Measurements from ENCODE around the gene ADAMTS10. TPM values are rescaled to one million over a fixed set of nuclear protein-coding genes. Genes with fewer than 3 reads are reported as not detected.
"Not testable (repeated sequence)": the region's sequence is repeated elsewhere in the genome, so short reads cannot be mapped to it uniquely, and the experiment has no call there.

ADAMTS10 gene
- polyA plus RNA-seq, 1 experiment, result 6.4 TPM

GRCh38 chr19:8561075-8561764 is 49.3 kb downstream of the ADAMTS10 start:
- DNase-seq (ENCODE audit: low read depth, low spot score), result no peak
- no peak overlapping the region for H3K27ac ChIP-seq (ENCODE audit: low read depth, low read length)
- H3K9me3 ChIP-seq (ENCODE audit: control insufficient read depth, insufficient read depth, low read length), result no peaks in the 10 kb centered on the region
- POLR2A ChIA-PET, result no interaction called here
- no peak overlapping the region for H3K4me3 ChIP-seq (ENCODE audit: low read depth, low read length)
- TF ChIP-seq CTCF (IDR thresholded peaks at IDR 0.05; ENCODE audit: low read depth, low read length), result no peak
- CTCF ChIA-PET, result no interaction called here
- peaks cover 3% of the 10 kb centered on the region for H3K27me3 ChIP-seq (ENCODE audit: control insufficient read depth, insufficient read depth, low read length)

GRCh38 chr19:8558325-8558724 is 52.2 kb downstream of the ADAMTS10 start:
- POLR2A ChIA-PET, result no interaction called here
- no peaks in the 10 kb centered on the region for H3K9me3 ChIP-seq (ENCODE audit: control insufficient read depth, insufficient read depth, low read length)

GRCh38 chr19:8557642-8558238 is 52.8 kb downstream of the ADAMTS10 start:
- CTCF ChIA-PET, result interaction anchor here (1.5 to 2.3 kb wide), 2 partner anchors 20 to 22 kb away, joined by 3 to 23 read pairs; partner anchors contain the start of gene MYO1F
- POLR2A ChIA-PET, result no interaction called here

More at GRCh38 chr19:8558325-8558724, 52.2 kb downstream of the ADAMTS10 start:
- no peak for TF ChIP-seq CTCF (IDR thresholded peaks at IDR 0.05; ENCODE audit: low read depth, low read length)
- Histone ChIP-seq H3K27me3 (ENCODE audit: control insufficient read depth, insufficient read depth, low read length) (peaks cover 3% of the 10 kb centered on the region), H3K4me3 (ENCODE audit: low read depth, low read length) (no peak overlapping the region), H3K27ac (ENCODE audit: low read depth, low read length) (no peak overlapping the region)
- CTCF ChIA-PET, result interaction anchor here (1.5 to 2.3 kb wide), 2 partner anchors 20 to 22 kb away, joined by 3 to 23 read pairs; partner anchors contain the start of gene MYO1F
- no peak for DNase-seq (ENCODE audit: low read depth, low spot score)

GRCh38 chr19:8553729-8554128 is 56.8 kb downstream of the ADAMTS10 start:
- H3K27ac ChIP-seq (ENCODE audit: low read depth, low read length); DNase-seq (ENCODE audit: low read depth, low spot score); H3K27me3 ChIP-seq (ENCODE audit: control insufficient read depth, insufficient read depth, low read length); H3K4me3 ChIP-seq (ENCODE audit: low read depth, low read length); H3K9me3 ChIP-seq (ENCODE audit: control insufficient read depth, insufficient read depth, low read length): not testable (repeated sequence)
- ChIA-PET CTCF (interaction anchor here (0.6 kb wide), 1 partner anchor 27 kb away, joined by 4 read pairs; no protein-coding TSS in a partner anchor), POLR2A (interaction anchor here (1.0 kb wide), 1 partner anchor 26 kb away, joined by 4 read pairs; no protein-coding TSS in a partner anchor)

More at GRCh38 chr19:8557642-8558238, 52.8 kb downstream of the ADAMTS10 start:
- Histone ChIP-seq H3K9me3 (ENCODE audit: control insufficient read depth, insufficient read depth, low read length) (no peaks in the 10 kb centered on the region), H3K4me3 (ENCODE audit: low read depth, low read length) (no peak overlapping the region), H3K27me3 (ENCODE audit: control insufficient read depth, insufficient read depth, low read length) (peaks cover 3% of the 10 kb centered on the region), H3K27ac (ENCODE audit: low read depth, low read length) (no peak overlapping the region)
- TF ChIP-seq CTCF (IDR thresholded peaks at IDR 0.05; ENCODE audit: low read depth, low read length), result no peak
- no peak for DNase-seq (ENCODE audit: low read depth, low spot score)

GRCh38 chr19:8552810-8553209 is 57.7 kb downstream of the ADAMTS10 start:
- Histone ChIP-seq H3K27ac (ENCODE audit: low read depth, low read length) (no peak overlapping the region), H3K9me3 (ENCODE audit: control insufficient read depth, insufficient read depth, low read length) (peaks cover 3% of the 10 kb centered on the region; the same call in 1 of the 2 replicates), H3K4me3 (ENCODE audit: low read depth, low read length) (no peak overlapping the region), H3K27me3 (ENCODE audit: control insufficient read depth, insufficient read depth, low read length) (no peaks in the 10 kb centered on the region)
- DNase-seq (ENCODE audit: low read depth, low spot score), result no peak
- CTCF ChIA-PET, result no interaction called here
- TF ChIP-seq CTCF (IDR thresholded peaks at IDR 0.05; ENCODE audit: low read depth, low read length), result no peak
- POLR2A ChIA-PET, result no interaction called here
